Naive B cell (primary cell): ENCODE results near the gene ACBD5. TPM values are rescaled to one million over a fixed set of nuclear protein-coding genes. Genes with fewer than 3 reads are reported as not detected.

Experiments
- ATAC-seq, 2 donors: fragments of 150-1000 bp; cut with Tn5 transposase; 2 replicates each; pipeline ENCODE4 v1.10.0; 2021; ENCODE audit warnings: low read depth in 2 of 2, mild to moderate bottlenecking in 2 of 2, moderate library complexity in 2 of 2
- DNase-seq: peaks from one replicate; pipeline ENCODE4 v3.0.0; 2022
- H3K27ac Mint-ChIP-seq, 6 donors: one replicate each; pipeline ENCODE4 v1.8.0; 2020 to 2022; ENCODE audit warnings: mild to moderate bottlenecking in 6 of 6, mixed read lengths in 6 of 6, moderate library complexity in 5 of 6, inconsistent platforms in 2 of 6
- H3K27me3 Mint-ChIP-seq, 3 donors: one replicate each; pipeline ENCODE4 v1.8.0; 2021 to 2022; ENCODE audit warnings: mixed read lengths in 3 of 3, mild to moderate bottlenecking in 1 of 3
- H3K36me3 Mint-ChIP-seq, 2 donors: one replicate each; pipeline ENCODE4 v1.8.0; 2020 to 2022; ENCODE audit warnings: mixed read lengths in 2 of 2, inconsistent platforms in 1 of 2, mild to moderate bottlenecking in 1 of 2
- H3K4me1 Mint-ChIP-seq, 3 donors: one replicate each; pipeline ENCODE4 v1.8.0; 2020 to 2022; ENCODE audit warnings: mixed read lengths in 3 of 3, inconsistent platforms in 1 of 3, mild to moderate bottlenecking in 1 of 3, moderate library complexity in 1 of 3
- H3K4me3 Mint-ChIP-seq, 8 donors: one replicate each; pipeline ENCODE4 v1.8.0; 2020 to 2022; ENCODE audit warnings: mild to moderate bottlenecking in 8 of 8, mixed read lengths in 8 of 8, moderate library complexity in 8 of 8, inconsistent platforms in 2 of 8
- H3K9me3 Mint-ChIP-seq, 7 donors: one replicate each; pipeline ENCODE4 v1.8.0; 2020 to 2022; ENCODE audit warnings: mixed read lengths in 7 of 7, mild to moderate bottlenecking in 5 of 7, inconsistent platforms in 2 of 7, moderate library complexity in 1 of 7
- polyA plus RNA-seq, 6 donors: library from polyadenylated mRNA; unstranded; fragments of 300-500 nt; fragmentation: Illumina TruSeq; gene quantifications; one replicate each; pipeline ENCODE4 v1.2.3, GENCODE V29; 2021; ENCODE audit warnings: low read depth in 6 of 6

The ACBD5 gene
- polyA plus RNA-seq, 6 donors from 2014 or later, result 8.1 to 16.1 (median 12.0) TPM

- Mint-ChIP-seq H3K27ac (peak overlapping the region in 1 of 6 donors; percentile 34), H3K27me3 (no peaks in the 10 kb centered on the region), H3K4me1 (peaks cover 0 to 4% (median 3%) of the 10 kb centered on the region in 3 donors), H3K4me3 (no peak overlapping the region), H3K9me3 (no peaks in the 10 kb centered on the region), H3K36me3 (no peaks in the 10 kb centered on the region)
- DNase-seq, result no peak
- no peak for ATAC-seq
Observed at GRCh38 chr10:27225642-27226257, 14.8 kb downstream of the ACBD5 start.

- Mint-ChIP-seq H3K4me1 (peaks cover 0 to 4% (median 3%) of the 10 kb centered on the region in 3 donors), H3K4me3 (peak overlapping the region in 1 of 8 donors; percentile 53), H3K36me3 (no peaks in the 10 kb centered on the region), H3K27ac (no peak overlapping the region), H3K9me3 (no peaks in the 10 kb centered on the region), H3K27me3 (no peaks in the 10 kb centered on the region)
- no peak for ATAC-seq
- DNase-seq, result no peak
Observed at GRCh38 chr10:27225011-27225590, 15.5 kb downstream of the ACBD5 start.

- peaks cover 0 to 4% (median 3%) of the 10 kb centered on the region in 3 donors for H3K4me1 Mint-ChIP-seq
- H3K9me3 Mint-ChIP-seq, result no peaks in the 10 kb centered on the region
- H3K4me3 Mint-ChIP-seq, result no peak overlapping the region
- ATAC-seq (peak; percentile 43 to 57), DNase-seq (peak; percentile 33)
- peaks cover 4 to 8% of the 10 kb centered on the region in 2 donors for H3K36me3 Mint-ChIP-seq
- peak overlapping the region in 5 of 6 donors; percentile 25 to 88 (median 50) for H3K27ac Mint-ChIP-seq
- no peaks in the 10 kb centered on the region for H3K27me3 Mint-ChIP-seq
Observed at GRCh38 chr10:27223964-27224363, 16.6 kb downstream of the ACBD5 start.

- Mint-ChIP-seq H3K36me3 (peaks cover 19% of the 10 kb centered on the region in 2 donors), H3K4me1 (no peaks in the 10 kb centered on the region), H3K27me3 (no peaks in the 10 kb centered on the region), H3K4me3 (no peak overlapping the region), H3K9me3 (no peaks in the 10 kb centered on the region), H3K27ac (no peak overlapping the region)
- no peak for ATAC-seq
- no peak for DNase-seq
Observed at GRCh38 chr10:27207350-27207749, 33.2 kb downstream of the ACBD5 start.

GRCh38 chr10:27203806-27204205 is 36.8 kb downstream of the ACBD5 start:
- Mint-ChIP-seq H3K9me3 (no peaks in the 10 kb centered on the region), H3K27ac (no peak overlapping the region), H3K4me3 (no peak overlapping the region), H3K4me1 (no peaks in the 10 kb centered on the region), H3K36me3 (peaks cover 11 to 12% of the 10 kb centered on the region in 2 donors), H3K27me3 (no peaks in the 10 kb centered on the region)
- no peak for ATAC-seq
- DNase-seq, result no peak

- Mint-ChIP-seq H3K4me1 (no peaks in the 10 kb centered on the region), H3K9me3 (no peaks in the 10 kb centered on the region), H3K27ac (peak overlapping the region in 2 of 6 donors; percentile 17 to 29), H3K4me3 (no peak overlapping the region), H3K36me3 (peaks cover 11 to 18% of the 10 kb centered on the region in 2 donors), H3K27me3 (no peaks in the 10 kb centered on the region)
- no peak for DNase-seq
- no peak for ATAC-seq
Observed at GRCh38 chr10:27197980-27198620, 42.5 kb downstream of the ACBD5 start.

- no peaks in the 10 kb centered on the region for H3K27me3 Mint-ChIP-seq
- ATAC-seq (no peak), DNase-seq (no peak)
- H3K27ac Mint-ChIP-seq, result no peak overlapping the region
- peaks cover 0 to 3% (median 0%) of the 10 kb centered on the region in 3 donors for H3K4me1 Mint-ChIP-seq
- no peak overlapping the region for H3K4me3 Mint-ChIP-seq
- no peaks in the 10 kb centered on the region for H3K36me3 Mint-ChIP-seq
- no peaks in the 10 kb centered on the region for H3K9me3 Mint-ChIP-seq
Observed at GRCh38 chr10:27192284-27192683, 48.3 kb downstream of the ACBD5 start.

GRCh38 chr10:27190508-27190907 is 50.1 kb downstream of the ACBD5 start:
- H3K4me1 Mint-ChIP-seq, result peaks cover 0 to 3% (median 0%) of the 10 kb centered on the region in 3 donors
- H3K4me3 Mint-ChIP-seq, result no peak overlapping the region
- no peaks in the 10 kb centered on the region for H3K9me3 Mint-ChIP-seq
- peaks cover 0 to 4% of the 10 kb centered on the region in 2 donors for H3K36me3 Mint-ChIP-seq
- peak overlapping the region in 1 of 6 donors; percentile 13 for H3K27ac Mint-ChIP-seq
- DNase-seq, result no peak
- no peak for ATAC-seq
- no peaks in the 10 kb centered on the region for H3K27me3 Mint-ChIP-seq

- no peaks in the 10 kb centered on the region for H3K27me3 Mint-ChIP-seq
- H3K4me1 Mint-ChIP-seq, result peaks cover 0 to 3% (median 0%) of the 10 kb centered on the region in 3 donors
- H3K9me3 Mint-ChIP-seq, result no peaks in the 10 kb centered on the region
- no peak for DNase-seq
- H3K27ac Mint-ChIP-seq, result no peak overlapping the region
- H3K36me3 Mint-ChIP-seq, result peaks cover 12 to 13% of the 10 kb centered on the region in 2 donors
- no peak overlapping the region for H3K4me3 Mint-ChIP-seq
- no peak for ATAC-seq
Observed at GRCh38 chr10:27188897-27189296, 51.7 kb downstream of the ACBD5 start.

- Mint-ChIP-seq H3K9me3 (no peaks in the 10 kb centered on the region), H3K27me3 (no peaks in the 10 kb centered on the region), H3K4me1 (peaks cover 0 to 3% (median 0%) of the 10 kb centered on the region in 3 donors), H3K4me3 (no peak overlapping the region), H3K27ac (no peak overlapping the region), H3K36me3 (peaks cover 14 to 15% of the 10 kb centered on the region in 2 donors)
- no peak for ATAC-seq
- DNase-seq, result no peak
Observed at GRCh38 chr10:27188259-27188658, 52.3 kb downstream of the ACBD5 start.

- H3K9me3 Mint-ChIP-seq, result no peaks in the 10 kb centered on the region
- peak overlapping the region in 1 of 6 donors; percentile 24 for H3K27ac Mint-ChIP-seq
- peaks cover 9 to 18% of the 10 kb centered on the region in 2 donors for H3K36me3 Mint-ChIP-seq
Observed at GRCh38 chr10:27169849-27170248, 70.7 kb downstream of the ACBD5 start.

GRCh38 chr10:27158421-27158820 is 82.2 kb downstream of the ACBD5 start:
- Mint-ChIP-seq H3K4me3 (peak overlapping the region in 1 of 8 donors; percentile 34), H3K4me1 (peaks cover 21 to 28% (median 27%) of the 10 kb centered on the region in 3 donors)

More at GRCh38 chr10:27169849-27170248, 70.7 kb downstream of the ACBD5 start:
- H3K4me1 Mint-ChIP-seq, result peaks cover 0 to 6% (median 0%) of the 10 kb centered on the region in 3 donors
- DNase-seq (no peak), ATAC-seq (no peak)
- H3K27me3 Mint-ChIP-seq, result no peaks in the 10 kb centered on the region
- H3K4me3 Mint-ChIP-seq, result no peak overlapping the region

GRCh38 chr10:27157150-27157549 is 83.4 kb downstream of the ACBD5 start:
- H3K27me3 Mint-ChIP-seq, result no peaks in the 10 kb centered on the region
- H3K4me3 Mint-ChIP-seq, result peak overlapping the region; percentile 58 to 100 (median 97)

More at GRCh38 chr10:27158421-27158820, 82.2 kb downstream of the ACBD5 start:
- Mint-ChIP-seq H3K9me3 (peaks cover 0 to 6% (median 0%) of the 10 kb centered on the region in 7 donors), H3K27me3 (no peaks in the 10 kb centered on the region), H3K36me3 (peaks cover 8 to 21% of the 10 kb centered on the region in 2 donors), H3K27ac (peak overlapping the region in 1 of 6 donors; percentile 62)
- DNase-seq (no peak), ATAC-seq (no peak)

More at GRCh38 chr10:27157150-27157549, 83.4 kb downstream of the ACBD5 start:
- ATAC-seq (no peak), DNase-seq (no peak)
- Mint-ChIP-seq H3K36me3 (peaks cover 8 to 19% of the 10 kb centered on the region in 2 donors), H3K27ac (peak overlapping the region; percentile 12 to 100 (median 96)), H3K4me1 (peaks cover 31 to 40% (median 38%) of the 10 kb centered on the region in 3 donors), H3K9me3 (peaks cover 0 to 6% (median 0%) of the 10 kb centered on the region in 7 donors)
